Kidney epithelial cell (primary cell): ENCODE measurements around the gene MAJIN. TPM values are rescaled to one million over a fixed set of nuclear protein-coding genes. Genes with fewer than 3 reads are reported as not detected.

Experiments
- DNase-seq: peaks from one replicate; pipeline ENCODE4 v3.0.0-alpha.2; 2010; ENCODE audit warnings: low read depth
- H3K27me3 ChIP-seq: 2 replicates; pipeline ENCODE4 v1.6.0; 2011; ENCODE audit warnings: low read length; ENCODE audit not compliant: control insufficient read depth, insufficient read depth
- H3K36me3 ChIP-seq: 2 replicates; pipeline ENCODE4 v1.5.1; 2011; ENCODE audit warnings: low read length; ENCODE audit not compliant: control insufficient read depth, insufficient read depth
- H3K4me3 ChIP-seq: 2 replicates; pipeline ENCODE4 v1.5.1; 2011; ENCODE audit warnings: low read depth, mild to moderate bottlenecking, control low read depth, low read length
- CTCF ChIP-seq: IDR thresholded peaks from 2 replicates; pipeline ENCODE4 v1.5.1; 2011; ENCODE audit warnings: mild to moderate bottlenecking, moderate library complexity, low read length, control low read depth, inconsistent platforms; ENCODE audit not compliant: insufficient read depth, poor library complexity, severe bottlenecking
- total RNA-seq: library from RNA; depleted of rRNA; stranded (reverse); fragments of >200 nt; gene quantifications from 2 replicates; pipeline ENCODE4 v1.2.3, GENCODE V29; 2015

Gene MAJIN
- total RNA-seq, 1 donor from 2014 or later, result 0.17 TPM

- Histone ChIP-seq H3K36me3 (no peaks in the 10 kb centered on the region), H3K4me3 (no peak overlapping the region), H3K27me3 (no peaks in the 10 kb centered on the region)
- TF ChIP-seq CTCF, result no peak
- DNase-seq, result no peak
These were observed 4.5 kb downstream of the MAJIN start for GRCh38 chr11:64967375-64967774.

GRCh38 chr11:64963072-64963631 lies 8.8 kb downstream of the MAJIN start:
- no peak for DNase-seq
- H3K36me3 ChIP-seq, result no peaks in the 10 kb centered on the region
- TF ChIP-seq CTCF, result no peak
- H3K4me3 ChIP-seq, result no peak overlapping the region
- H3K27me3 ChIP-seq, result no peaks in the 10 kb centered on the region

- no peak for TF ChIP-seq CTCF
- no peaks in the 10 kb centered on the region for H3K27me3 ChIP-seq
- H3K36me3 ChIP-seq, result no peaks in the 10 kb centered on the region
- no peak for DNase-seq
- no peak overlapping the region for H3K4me3 ChIP-seq
These were observed 11.2 kb downstream of the MAJIN start for GRCh38 chr11:64960719-64961118.

- TF ChIP-seq CTCF, result no peak
- Histone ChIP-seq H3K36me3 (no peaks in the 10 kb centered on the region), H3K4me3 (no peak overlapping the region), H3K27me3 (no peaks in the 10 kb centered on the region)
- DNase-seq, result no peak
These were observed 12.4 kb downstream of the MAJIN start for GRCh38 chr11:64959498-64959897.

- Histone ChIP-seq H3K4me3 (no peak overlapping the region), H3K27me3 (no peaks in the 10 kb centered on the region), H3K36me3 (no peaks in the 10 kb centered on the region)
- DNase-seq, result no peak
- TF ChIP-seq CTCF, result no peak
These were observed 17.7 kb downstream of the MAJIN start for GRCh38 chr11:64954201-64954600.

- DNase-seq, result no peak
- H3K4me3 ChIP-seq, result no peak overlapping the region
- H3K36me3 ChIP-seq, result no peaks in the 10 kb centered on the region
- TF ChIP-seq CTCF, result no peak
- H3K27me3 ChIP-seq, result no peaks in the 10 kb centered on the region
These were observed 20.4 kb downstream of the MAJIN start for GRCh38 chr11:64951529-64951928.
